ENCODE measurements around the gene KIFC1. TPM values are rescaled to one million over a fixed set of nuclear protein-coding genes. Genes with fewer than 3 reads are reported as not detected.

Gene KIFC1
- total and polyA plus RNA-seq, 9 of the 15 experiments (the other 6 are each of a cell fraction or from before 2014, with no cell fraction given): 1.3 to 95.2 (median 76.9) TPM

GRCh38 chr6:33418690-33419291, 27.2 kb downstream of the KIFC1 start (continued):
- TF ChIP-seq THAP12 (CRISPR knock-in tag; IDR thresholded peaks at IDR 0.05): no peak
- no peak for TF ChIP-seq HMGN3 (IDR thresholded peaks at IDR 0.05; ENCODE audit: borderline replicate concordance, extremely low read depth, insufficient read length, low read depth, low read length)
- 0 out of 4 replicates have a peak, but pooled peaks of 1 of the 2 experiments have one; percentile 47 for TF ChIP-seq SRF (CRISPR knock-in tag; IDR thresholded peaks at IDR 0.05)
- TF ChIP-seq RHOXF2B (CRISPR knock-in tag; conservative IDR thresholded peaks at IDR 0.05): no peak
- no peak for TF ChIP-seq ZNF830 (CRISPR knock-in tag; IDR thresholded peaks at IDR 0.05)
- no peak for TF ChIP-seq PTBP1 (IDR thresholded peaks at IDR 0.05; ENCODE audit: low read depth, low read length)
- TF ChIP-seq ZNF12 (CRISPR knock-in tag; IDR thresholded peaks at IDR 0.05): no peak
- TF ChIP-seq SIN3B (IDR thresholded peaks at IDR 0.05; ENCODE audit: low read depth): no peak
- TF ChIP-seq E2F3 (CRISPR knock-in tag; IDR thresholded peaks at IDR 0.05): peak; percentile 63; the same call in 1 of the 2 replicates
- TF ChIP-seq MEF2A (IDR thresholded peaks at IDR 0.05; ENCODE audit: control insufficient read depth, low read depth, low read length): no peak
- TF ChIP-seq ZNF655 (CRISPR knock-in tag; IDR thresholded peaks at IDR 0.05): no peak
- peak; percentile 35; the same call in 1 of the 2 replicates for TF ChIP-seq ATF4 (CRISPR knock-in tag; IDR thresholded peaks at IDR 0.05)
- TF ChIP-seq NRF1 (conservative IDR thresholded peaks at IDR 0.05 in 1 of 2, IDR thresholded peaks at IDR 0.05 in 1 of 2): no peak
- no peak for TF ChIP-seq HSF4 (CRISPR knock-in tag; IDR thresholded peaks at IDR 0.05; ENCODE audit: borderline replicate concordance)
- no peak for TF ChIP-seq TAL1 (IDR thresholded peaks at IDR 0.05)
